Kasumi-1 (cell line): ENCODE data around the gene URB1.
"Not testable (repeated sequence)": the region's sequence is repeated elsewhere in the genome, so short reads cannot be mapped to it uniquely, and the experiment has no call there.

ENCODE experiments used
- DNase-seq, 2 experiments: peaks; one replicate each; lab custom pipeline; 2025; lab: John Stamatoyannopoulos, UW

Gene URB1

DNA sequence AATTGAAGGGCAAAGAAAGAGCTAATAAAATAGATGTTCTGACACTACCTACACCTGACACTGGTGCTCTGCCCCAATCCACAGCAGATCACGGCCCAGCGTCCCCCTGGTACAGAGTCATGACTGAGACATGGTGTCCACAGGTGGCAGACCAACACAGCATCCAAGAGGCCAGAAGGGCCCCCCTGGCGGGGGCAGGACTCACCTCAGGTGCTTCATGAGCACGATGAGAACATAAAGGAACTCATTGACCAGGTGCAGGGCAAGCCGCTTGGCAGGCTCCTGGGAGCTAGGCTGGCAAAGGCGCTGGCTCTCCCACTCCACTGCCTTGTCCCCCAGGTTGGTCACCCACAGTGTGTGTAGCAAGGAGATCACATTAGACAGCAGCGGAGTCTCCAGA lies 73.8 kb downstream of the URB1 start:
- DNase-seq = no peak

GRCh38 chr21:32317726-32318125 lies 75.1 kb downstream of the URB1 start:
- no peak for DNase-seq

GRCh38 chr21:32316361-32317215 lies 76.2 kb downstream of the URB1 start:
- DNase-seq = no peak

DNA sequence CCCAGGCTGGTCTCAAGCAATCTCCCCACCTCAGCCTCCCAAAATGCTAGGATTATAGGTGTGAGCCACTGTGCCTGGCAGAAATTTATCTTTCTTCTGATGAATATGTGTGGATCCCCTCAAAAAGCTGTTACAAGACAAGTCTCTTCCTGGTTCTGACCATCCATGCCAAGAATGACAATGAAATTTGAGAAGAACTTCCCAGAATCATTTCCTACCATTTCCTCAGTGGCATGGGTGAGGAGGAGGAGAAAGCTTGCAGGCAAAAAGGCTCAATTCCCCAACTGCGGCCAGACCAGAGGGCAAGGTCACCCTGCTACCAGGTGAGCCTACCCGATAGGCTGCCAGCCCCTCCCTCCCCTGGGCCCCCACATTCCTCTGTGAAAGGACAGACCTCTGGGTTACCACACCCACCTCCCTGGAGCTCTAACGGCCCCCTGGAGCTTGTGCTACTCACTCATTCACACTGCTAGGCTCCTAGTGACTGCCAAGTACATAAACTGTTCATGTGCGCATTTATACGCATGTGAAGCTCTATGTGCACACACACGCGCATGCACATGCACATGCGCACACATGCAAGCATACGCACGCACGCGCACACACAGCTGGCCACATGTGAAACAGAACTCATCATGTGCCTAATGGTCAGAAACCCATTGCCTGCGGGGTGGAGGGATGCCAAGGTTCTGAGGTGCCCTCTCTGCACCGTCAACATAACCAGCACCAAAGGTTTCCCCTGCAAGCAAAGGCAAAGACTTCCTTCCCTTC lies 77.1 kb downstream of the URB1 start:
- DNase-seq = no peak

GRCh38 chr21:32314806-32315205 lies 78.0 kb downstream of the URB1 start:
- no peak for DNase-seq

- no peak for DNase-seq
These were observed 79.8 kb downstream of the URB1 start for GRCh38 chr21:32312976-32313375.

DNA sequence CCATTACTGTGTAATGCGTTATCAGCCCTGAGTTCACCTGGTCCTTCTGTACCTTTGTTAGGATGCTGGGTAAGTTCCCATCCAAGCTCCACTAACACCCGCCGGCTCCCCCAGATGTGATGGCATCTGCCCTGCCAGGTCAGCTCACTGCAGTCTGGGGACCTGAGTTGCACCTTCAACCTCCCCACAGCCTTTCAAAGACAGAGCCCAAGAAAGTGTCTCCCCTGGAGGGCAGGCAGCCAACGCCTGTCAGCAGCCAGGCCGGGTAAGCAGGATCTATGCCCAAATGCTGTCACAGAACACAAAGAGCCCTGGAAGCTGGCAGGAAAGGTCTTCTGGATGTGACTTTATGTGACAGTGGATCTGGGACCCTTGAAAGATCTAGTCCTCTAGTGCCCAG lies 80.5 kb downstream of the URB1 start:
- no peak for DNase-seq

GRCh38 chr21:32311621-32312020 lies 81.2 kb downstream of the URB1 start:
- no peak for DNase-seq

DNA sequence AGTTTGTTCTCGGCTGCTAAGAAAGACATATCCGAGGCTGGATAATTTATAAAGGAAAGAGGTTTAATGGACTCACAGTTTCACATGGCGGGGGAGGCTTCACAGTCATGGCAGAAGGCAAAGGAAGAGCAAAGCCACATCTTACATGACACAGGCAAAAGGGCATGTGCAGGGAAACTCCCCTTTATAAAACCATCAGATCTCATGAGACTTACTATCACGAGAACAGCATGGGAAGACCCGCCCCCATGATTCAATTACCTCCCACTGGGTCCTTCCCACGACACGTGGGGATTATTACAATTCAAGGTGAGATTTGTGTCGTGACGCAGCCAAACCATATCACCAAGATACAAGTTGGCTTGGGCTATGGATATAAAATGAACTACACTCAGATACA lies 81.8 kb downstream of the URB1 start:
- not testable (repeated sequence) for DNase-seq

GRCh38 chr21:32309906-32310460 lies 82.8 kb downstream of the URB1 start:
- DNase-seq = no peak

GRCh38 chr21:32308696-32309095 lies 84.1 kb downstream of the URB1 start:
- no peak for DNase-seq

- no peak for DNase-seq
These were observed 85.1 kb downstream of the URB1 start for GRCh38 chr21:32307706-32308105.

DNA sequence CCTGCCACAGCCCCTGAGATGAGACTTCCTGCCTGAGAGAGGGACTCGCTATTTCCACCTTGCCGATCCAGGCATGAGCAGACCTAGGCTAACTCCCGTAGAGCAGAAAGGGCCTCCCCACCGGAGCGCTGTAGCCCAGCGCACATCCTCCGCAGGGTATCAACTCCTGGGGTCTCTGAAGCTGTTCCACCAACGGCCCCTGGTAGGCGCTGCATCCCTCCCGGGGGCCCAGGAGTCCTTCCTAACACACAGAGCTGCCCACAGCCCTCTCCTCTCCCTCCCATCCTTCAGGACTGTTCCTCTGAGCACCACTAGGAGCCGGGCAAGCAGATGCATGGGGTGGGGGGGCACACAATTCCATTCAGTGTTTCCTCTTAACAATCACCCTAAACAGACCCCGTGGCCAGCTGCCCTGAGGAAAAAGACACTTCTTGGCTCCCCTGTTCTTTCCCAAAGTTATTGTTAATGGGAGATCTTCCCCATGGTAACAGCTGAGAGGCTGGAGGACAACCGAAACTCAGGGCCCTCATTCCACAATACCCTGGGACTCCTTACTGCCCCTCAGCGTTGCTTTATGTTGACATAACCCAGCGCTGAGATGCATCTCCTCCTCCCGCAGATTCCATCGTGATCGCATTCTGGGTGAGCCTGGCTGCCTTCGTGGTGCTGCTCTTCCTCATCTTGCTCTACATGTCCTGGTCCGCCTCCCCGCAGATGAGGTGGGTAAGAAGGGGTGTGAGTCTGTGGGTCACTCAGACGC lies 86.6 kb downstream of the URB1 start:
- DNase-seq = no peak

GRCh38 chr21:32304998-32305397 lies 87.8 kb downstream of the URB1 start:
- DNase-seq = no peak

DNA sequence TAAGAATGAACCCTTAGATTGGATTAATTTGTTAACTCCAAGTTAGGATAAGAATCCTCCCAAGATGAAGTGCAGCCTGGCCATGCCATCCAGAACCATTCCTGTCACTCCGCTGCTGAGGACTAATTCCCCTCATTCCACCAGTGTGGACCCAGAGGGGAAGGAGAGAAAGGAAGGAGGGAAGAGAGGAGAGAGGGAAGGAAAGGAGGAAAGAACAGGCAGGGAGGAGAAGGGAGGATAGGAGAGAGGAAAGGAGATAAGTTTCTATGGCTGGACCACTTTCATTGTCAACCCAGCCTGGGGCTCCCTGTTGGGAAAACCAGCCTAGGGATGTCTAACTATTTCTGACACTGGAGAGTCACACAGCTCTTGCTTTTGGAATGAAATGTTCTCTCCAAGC lies 89.4 kb downstream of the URB1 start:
- DNase-seq = no peak

GRCh38 chr21:32302560-32302959 lies 90.3 kb downstream of the URB1 start:
- no peak for DNase-seq

GRCh38 chr21:32301596-32301995 lies 91.2 kb downstream of the URB1 start:
- DNase-seq = no peak

DNA sequence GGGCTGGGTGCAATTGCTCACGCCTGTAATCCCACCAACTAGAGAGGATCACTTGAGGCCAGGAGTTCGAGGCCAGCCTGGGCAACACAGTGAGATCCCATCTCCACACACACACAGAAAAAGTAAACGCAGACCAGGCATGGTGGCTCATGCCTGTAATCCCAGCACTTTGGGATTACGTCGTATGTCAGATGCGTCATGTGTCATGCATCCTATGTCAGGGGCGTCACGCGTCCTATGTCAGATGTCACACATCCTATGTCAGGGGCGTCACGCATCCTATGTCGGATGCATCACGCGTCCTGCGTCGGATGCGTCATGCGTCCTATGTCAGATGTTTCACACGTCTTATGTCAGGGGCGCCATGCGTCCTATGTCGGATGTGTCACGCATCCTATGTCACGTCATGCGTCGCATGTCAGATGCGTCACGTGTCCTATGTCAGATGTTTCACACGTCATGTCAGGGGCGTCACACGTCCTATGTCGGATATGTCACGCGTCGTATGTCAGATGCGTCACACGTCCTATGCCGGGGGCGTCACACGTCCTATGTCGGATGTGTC lies 92.6 kb downstream of the URB1 start:
- no peak for DNase-seq

GRCh38 chr21:32299695-32300094 lies 93.1 kb downstream of the URB1 start:
- no peak for DNase-seq

DNA sequence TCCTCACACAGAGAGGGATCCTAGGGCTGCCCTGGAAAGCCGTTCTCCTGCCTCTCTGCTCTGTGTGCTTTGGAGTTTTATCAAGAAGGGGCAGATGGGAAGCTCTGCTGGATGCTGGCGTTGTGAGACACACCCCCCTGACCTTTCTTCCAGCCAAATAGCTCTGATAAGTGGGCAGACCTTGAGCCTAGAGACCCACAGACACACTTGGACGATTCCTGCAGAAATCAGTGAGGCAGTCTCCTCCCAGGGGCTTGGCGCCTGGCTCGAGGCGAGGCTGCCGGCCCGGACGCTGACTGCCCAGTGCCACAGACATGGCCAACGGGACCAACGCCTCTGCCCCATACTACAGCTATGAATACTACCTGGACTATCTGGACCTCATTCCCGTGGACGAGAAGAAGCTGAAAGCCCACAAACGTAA lies 94.1 kb downstream of the URB1 start, which contains the start of gene MRAP:
Gene MRAP, plus strand, starts transcription at position 198 of the 424 bp plus-strand sequence. Its CDS starts 117 bp downstream, at position 315.
- DNase-seq = no peak

- DNase-seq = no peak
These were observed 94.7 kb downstream of the URB1 start for GRCh38 chr21:32298148-32298559.

GRCh38 chr21:32297449-32297848 lies 95.4 kb downstream of the URB1 start:
- no peak for DNase-seq
